Cardiac muscle cell (in vitro differentiated cells and primary cell): ENCODE data around the gene PTPN9. TPM values are rescaled to one million over a fixed set of nuclear protein-coding genes. Genes with fewer than 3 reads are reported as not detected.
"Not testable (repeated sequence)": the region's sequence is repeated elsewhere in the genome, so short reads cannot be mapped to it uniquely, and the experiment has no call there.

Experiments used
- DNase-seq, 2 donors: peaks; one replicate each; pipeline versions ENCODE4 v3.0.0 to v3.0.0-alpha.2; 2010 to 2017; ENCODE audit warnings: low read depth in 1 of 2, low spot score in 1 of 2
- H3K27ac ChIP-seq: fragments of 200-600 bp; sonication (generic); 2 replicates; pipeline ENCODE4 v1.5.1; 2016
- H3K27me3 ChIP-seq: fragments of 200-600 bp; sonication (generic); 2 replicates; pipeline ENCODE4 v1.6.0; 2016; ENCODE audit warnings: control low read depth
- H3K36me3 ChIP-seq: fragments of 200-600 bp; sonication (generic); 2 replicates; pipeline ENCODE4 v1.5.1; 2016; ENCODE audit warnings: control low read depth
- H3K4me1 ChIP-seq: fragments of 200-600 bp; sonication (generic); 2 replicates; pipeline ENCODE4 v1.8.1; 2017; ENCODE audit warnings: low read depth, mild to moderate bottlenecking, mixed run types
- H3K4me3 ChIP-seq: fragments of 200-600 bp; sonication (generic); 2 replicates; pipeline ENCODE4 v1.5.1; 2016; ENCODE audit warnings: mild to moderate bottlenecking
- H3K9me3 ChIP-seq: fragments of 200-600 bp; sonication (generic); 2 replicates; pipeline ENCODE4 v1.5.1; 2017; ENCODE audit warnings: low read depth, mild to moderate bottlenecking, control low read depth
- CTCF ChIP-seq: IDR thresholded peaks from 2 replicates; pipeline ENCODE4 v1.5.1; 2012; ENCODE audit warnings: low read depth, mild to moderate bottlenecking, low read length
- polyA plus RNA-seq: library from polyadenylated mRNA; unstranded; fragments of >200 nt; fragmentation: Nextera tagmentation; extraction: Ambion mirVana; gene quantifications from 2 replicates; pipeline ENCODE4 v1.2.1, GENCODE V29; 2016
- total RNA-seq: library from RNA; depleted of rRNA; stranded (reverse); fragments of >200 nt; gene quantifications from 2 replicates; pipeline ENCODE4 v1.2.3, GENCODE V29; 2016

PTPN9 gene
- total and polyA plus RNA-seq, 2 experiments from 2014 or later = 24.3 to 29.2 TPM

GRCh38 chr15:75590239-75590638 lies 11.1 kb upstream of the PTPN9 start:
- no peak overlapping the region for H3K27ac ChIP-seq
- no peak for TF ChIP-seq CTCF
- no peak for DNase-seq
- no peaks in the 10 kb centered on the region for H3K9me3 ChIP-seq
- no peaks in the 10 kb centered on the region for H3K36me3 ChIP-seq
- no peaks in the 10 kb centered on the region for H3K27me3 ChIP-seq
- H3K4me3 ChIP-seq = no peak overlapping the region
- H3K4me1 ChIP-seq = peaks cover 15% of the 10 kb centered on the region

- no peak overlapping the region for H3K27ac ChIP-seq
- H3K9me3 ChIP-seq = no peaks in the 10 kb centered on the region
- peaks cover 15% of the 10 kb centered on the region for H3K4me1 ChIP-seq
- TF ChIP-seq CTCF = no peak
- H3K36me3 ChIP-seq = no peaks in the 10 kb centered on the region
- DNase-seq = no peak
- no peak overlapping the region for H3K4me3 ChIP-seq
- H3K27me3 ChIP-seq = no peaks in the 10 kb centered on the region
Observed at GRCh38 chr15:75589071-75589470, 10.0 kb upstream of the PTPN9 start.

GRCh38 chr15:75586422-75586821 lies 7.3 kb upstream of the PTPN9 start:
- not testable (repeated sequence) for H3K9me3 ChIP-seq, H3K4me1 ChIP-seq, H3K36me3 ChIP-seq, DNase-seq, H3K4me3 ChIP-seq, H3K27ac ChIP-seq, H3K27me3 ChIP-seq

GRCh38 chr15:75584121-75584520 lies 5.0 kb upstream of the PTPN9 start:
- Histone ChIP-seq H3K27me3 (no peaks in the 10 kb centered on the region), H3K4me1 (no peaks in the 10 kb centered on the region), H3K27ac (no peak overlapping the region), H3K9me3 (no peaks in the 10 kb centered on the region), H3K36me3 (no peaks in the 10 kb centered on the region), H3K4me3 (no peak overlapping the region)
- TF ChIP-seq CTCF = no peak
- no peak for DNase-seq

GRCh38 chr15:75583701-75584100 lies 4.6 kb upstream of the PTPN9 start:
- Histone ChIP-seq H3K4me1 (no peaks in the 10 kb centered on the region), H3K36me3 (no peaks in the 10 kb centered on the region), H3K27ac (no peak overlapping the region), H3K27me3 (no peaks in the 10 kb centered on the region), H3K9me3 (no peaks in the 10 kb centered on the region), H3K4me3 (no peak overlapping the region)
- TF ChIP-seq CTCF = no peak
- no peak for DNase-seq

- not testable (repeated sequence) for H3K4me3 ChIP-seq, H3K9me3 ChIP-seq
Observed at GRCh38 chr15:75582943-75583342, 3.8 kb upstream of the PTPN9 start.

More at GRCh38 chr15:75582943-75583342, 3.8 kb upstream of the PTPN9 start:
- H3K27ac ChIP-seq, DNase-seq, H3K4me1 ChIP-seq, H3K36me3 ChIP-seq, H3K27me3 ChIP-seq: not testable (repeated sequence)
